DND-41 (cell line): ENCODE data around the gene ZNF143.

Source experiments
- CTCF ChIP-seq: IDR thresholded peaks from 2 replicates; pipeline ENCODE4 v1.5.1; 2012; ENCODE audit warnings: borderline replicate concordance, low read length, moderate library complexity, mild to moderate bottlenecking; ENCODE audit not compliant: poor library complexity, severe bottlenecking; ENCODE audit errors: extremely low read depth
- EZH2 ChIP-seq: IDR thresholded peaks from 3 replicates; pipeline ENCODE4 v1.6.1; 2012; ENCODE audit warnings: borderline replicate concordance, low read depth, mild to moderate bottlenecking, moderate library complexity, low read length, inconsistent platforms; ENCODE audit not compliant: severe bottlenecking

- TF ChIP-seq CTCF (no peak), EZH2 (no peak)
Observed at GRCh38 chr11:9462172-9462799, 1.5 kb downstream of the ZNF143 start.
